GM19035 (cell line): ENCODE measurements around the gene LCE5A.
"Not testable (repeated sequence)": the region's sequence is repeated elsewhere in the genome, so short reads cannot be mapped to it uniquely, and the experiment has no call there.

Source experiments
- ATAC-seq: cut with Tn5 transposase; IDR thresholded peaks from one replicate; pipeline ENCODE4 v1.9.1; 2021; ENCODE audit not compliant: unreplicated experiment

LCE5A gene

GRCh38 chr1:152510503-152510902 lies at the start of gene LCE5A:
Gene LCE5A, plus strand, starts transcription at chr1:152510803. Its CDS starts 732 bp downstream, at chr1:152511535.
- no peak for ATAC-seq

DNA sequence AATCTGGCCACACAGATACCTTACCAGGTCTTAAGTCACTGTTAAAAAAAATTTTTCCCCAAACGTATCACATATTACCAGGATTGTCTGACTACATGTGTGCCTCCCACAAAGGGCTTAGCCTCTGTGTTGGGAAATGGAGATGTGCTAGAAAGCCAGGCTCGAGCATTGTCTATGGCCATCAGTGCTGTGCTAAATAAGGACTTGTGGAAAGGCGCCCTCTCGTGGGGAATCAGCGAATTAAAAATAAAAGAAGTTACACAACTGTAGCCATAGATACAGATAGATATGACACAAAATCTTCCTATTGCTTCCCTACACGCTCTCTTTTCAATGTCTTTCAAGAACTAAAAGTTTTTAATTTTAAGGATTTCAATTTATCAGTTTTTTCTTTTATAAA lies 49.1 kb upstream of the LCE5A start:
- ATAC-seq, result no peak

DNA sequence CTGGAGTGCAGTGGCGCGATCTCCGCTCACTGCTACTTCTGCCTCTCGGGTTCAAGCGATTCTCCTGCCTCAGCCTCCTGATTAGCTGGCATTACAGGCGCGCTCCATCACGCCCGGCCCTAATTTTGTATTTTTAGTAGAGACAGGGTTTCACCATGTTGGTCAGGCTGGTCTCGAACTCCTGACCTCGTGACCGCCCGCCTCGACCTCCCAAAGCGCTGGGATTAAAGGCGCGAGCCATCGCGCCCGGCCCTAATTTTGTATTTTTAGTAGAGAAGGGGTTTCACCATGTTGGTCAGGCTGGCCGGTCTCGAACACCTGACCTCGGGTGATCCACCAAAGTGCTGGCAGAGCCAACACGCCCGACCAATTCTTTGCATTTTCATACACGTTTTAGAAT lies 48.0 kb upstream of the LCE5A start:
- ATAC-seq, result no peak

DNA sequence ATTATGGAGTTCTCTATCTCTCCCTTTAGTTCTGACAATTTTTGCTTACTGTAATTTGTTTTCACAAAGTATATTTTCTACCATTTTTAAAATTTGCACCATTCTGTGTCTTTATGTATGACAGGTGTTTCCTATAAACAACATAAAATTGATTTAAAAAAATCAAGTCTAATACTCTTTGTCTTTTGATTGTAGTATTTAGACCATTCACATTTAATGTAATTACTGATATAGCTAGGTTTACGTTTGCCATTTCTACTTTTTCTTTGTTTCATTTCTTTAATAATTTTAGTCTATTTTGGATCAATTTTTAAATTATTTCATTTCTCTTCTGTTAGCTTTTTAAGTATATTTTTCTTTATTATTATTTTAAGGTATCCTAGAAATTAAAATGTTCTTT lies 44.4 kb upstream of the LCE5A start:
- no peak for ATAC-seq

GRCh38 chr1:152473887-152474537 lies 36.6 kb upstream of the LCE5A start:
- no peak for ATAC-seq

GRCh38 chr1:152479792-152480595 lies 30.6 kb upstream of the LCE5A start:
- ATAC-seq, result no peak

DNA sequence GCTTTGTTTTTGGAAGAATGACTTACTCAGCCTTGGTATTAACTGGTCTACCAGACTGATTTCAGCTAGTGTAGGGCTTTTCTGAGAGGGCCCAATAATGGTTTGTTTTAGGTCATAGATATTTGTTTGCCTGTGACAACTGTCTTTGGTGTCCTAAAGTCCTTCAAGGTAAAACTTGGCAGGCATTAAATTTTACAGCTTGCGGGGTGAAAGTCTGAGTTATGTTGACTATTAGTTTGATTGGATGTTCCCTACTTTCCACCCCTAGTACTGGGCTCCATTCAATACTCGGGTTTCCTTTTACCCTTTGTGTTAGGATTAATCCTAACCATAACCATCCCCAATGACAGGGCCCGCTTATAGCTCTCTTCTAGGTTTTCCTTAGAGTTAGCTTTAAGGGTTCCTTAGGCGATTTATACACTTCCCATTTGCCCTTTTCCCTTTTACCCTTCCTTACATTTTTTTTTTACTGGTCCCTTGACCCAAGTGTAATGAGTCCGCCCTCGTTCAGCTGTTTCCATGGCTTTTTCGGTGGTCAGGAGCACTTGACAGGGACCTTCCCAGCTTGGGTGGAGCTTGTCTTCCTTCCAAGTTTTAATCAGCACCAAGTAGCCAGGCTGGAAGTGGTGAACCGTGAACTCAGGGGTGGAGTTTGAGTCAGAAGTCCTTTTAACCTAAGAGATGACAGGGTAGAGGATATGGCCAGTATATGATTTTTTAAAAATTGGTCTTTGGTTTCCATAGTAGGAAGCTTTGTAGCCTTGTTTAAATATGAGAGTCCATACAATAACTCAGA lies 28.5 kb upstream of the LCE5A start:
- ATAC-seq, result no peak

DNA sequence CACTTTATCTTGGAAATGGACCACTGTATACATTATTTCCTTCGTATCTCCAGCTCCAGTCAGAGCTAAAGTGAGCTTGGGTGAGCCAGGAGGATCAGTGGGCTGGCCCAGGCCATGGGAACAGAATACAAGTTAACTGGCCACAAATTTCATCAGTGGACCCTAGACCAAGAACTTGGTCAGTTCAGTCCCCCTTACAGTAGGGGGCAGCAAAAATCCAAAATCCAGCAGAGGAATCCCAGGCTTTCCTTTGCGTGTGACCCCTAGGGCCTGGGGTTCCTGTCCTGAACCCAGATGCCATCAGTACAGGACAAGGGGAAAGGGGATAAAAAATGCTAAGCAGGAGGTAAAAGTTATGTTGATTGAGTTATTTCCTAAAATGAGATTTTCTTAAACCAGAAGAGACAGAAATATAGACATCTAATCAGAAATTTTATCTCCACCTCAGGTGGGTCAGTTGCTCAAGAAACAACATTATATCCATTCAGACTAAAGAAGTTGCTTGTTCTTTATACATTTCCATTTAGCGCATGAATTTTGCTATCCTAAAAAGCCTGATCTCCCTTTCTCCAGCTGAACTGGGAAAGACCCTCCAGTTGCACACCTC lies 24.1 kb upstream of the LCE5A start:
- no peak for ATAC-seq

DNA sequence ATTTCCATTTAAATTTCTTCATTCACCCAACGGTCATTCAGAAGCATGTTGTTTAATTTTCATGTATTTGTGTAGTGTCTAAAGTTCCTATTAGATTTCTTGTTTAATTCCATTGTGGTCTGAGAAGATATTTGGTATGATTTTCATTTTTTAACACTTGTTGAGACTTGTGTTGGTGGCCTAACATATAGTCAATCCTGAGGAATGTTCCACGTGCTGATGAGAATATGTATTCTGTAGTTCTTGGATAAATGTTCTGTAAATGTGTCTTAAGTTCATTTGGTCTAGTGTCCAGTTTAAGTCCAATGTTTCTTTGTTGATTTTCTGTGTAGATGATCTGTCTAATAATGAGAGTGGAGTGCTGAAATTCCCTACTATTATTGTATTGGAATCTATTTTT lies 22.7 kb upstream of the LCE5A start:
- no peak for ATAC-seq

DNA sequence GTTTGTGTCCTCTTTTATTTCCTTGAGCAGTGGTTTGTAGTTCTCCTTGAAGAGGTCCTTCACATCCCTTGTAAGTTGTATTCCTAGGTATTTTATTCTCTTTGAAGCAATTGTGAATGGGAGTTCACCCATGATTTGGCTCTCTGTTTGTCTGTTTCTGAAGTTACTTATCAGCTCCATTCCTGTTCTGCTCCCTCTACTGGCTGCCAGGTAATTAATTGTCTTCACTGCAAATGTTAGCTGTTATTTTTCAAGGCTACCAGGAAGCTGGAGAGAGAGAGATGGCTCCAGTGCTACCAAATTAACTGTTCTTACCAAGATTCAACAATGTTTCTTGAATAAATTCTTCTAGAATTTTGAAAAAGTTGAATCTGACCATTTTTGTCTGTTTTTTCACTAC lies 19.1 kb upstream of the LCE5A start:
- not testable (repeated sequence) for ATAC-seq

GRCh38 chr1:152495066-152495675 lies 15.4 kb upstream of the LCE5A start:
- ATAC-seq, result no peak

GRCh38 chr1:152497273-152497672 lies 13.3 kb upstream of the LCE5A start:
- no peak for ATAC-seq

GRCh38 chr1:152501704-152502103 lies 8.9 kb upstream of the LCE5A start:
- ATAC-seq, result no peak

- ATAC-seq, result no peak
Observed at GRCh38 chr1:152502496-152503180, 8.0 kb upstream of the LCE5A start.

DNA sequence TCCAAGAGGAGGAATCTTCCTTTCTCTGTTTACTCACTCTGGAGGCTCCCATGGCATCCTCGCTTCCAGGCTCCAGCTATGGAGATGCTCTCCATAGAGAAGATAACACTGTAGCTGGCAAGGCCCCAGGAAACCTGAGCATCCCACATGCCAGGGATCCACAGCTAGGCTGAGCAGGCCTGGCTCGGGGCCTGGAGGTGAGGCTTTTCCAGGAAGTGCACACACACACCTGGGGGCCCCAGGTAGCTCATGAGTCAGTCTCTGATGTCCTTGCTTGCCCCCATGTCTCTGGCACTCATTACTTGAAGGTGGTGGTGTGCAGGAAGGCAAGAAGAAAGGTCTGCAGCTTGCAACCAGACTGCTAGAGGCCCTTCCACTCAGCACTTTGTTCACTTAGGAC lies 5.5 kb upstream of the LCE5A start:
- no peak for ATAC-seq

DNA sequence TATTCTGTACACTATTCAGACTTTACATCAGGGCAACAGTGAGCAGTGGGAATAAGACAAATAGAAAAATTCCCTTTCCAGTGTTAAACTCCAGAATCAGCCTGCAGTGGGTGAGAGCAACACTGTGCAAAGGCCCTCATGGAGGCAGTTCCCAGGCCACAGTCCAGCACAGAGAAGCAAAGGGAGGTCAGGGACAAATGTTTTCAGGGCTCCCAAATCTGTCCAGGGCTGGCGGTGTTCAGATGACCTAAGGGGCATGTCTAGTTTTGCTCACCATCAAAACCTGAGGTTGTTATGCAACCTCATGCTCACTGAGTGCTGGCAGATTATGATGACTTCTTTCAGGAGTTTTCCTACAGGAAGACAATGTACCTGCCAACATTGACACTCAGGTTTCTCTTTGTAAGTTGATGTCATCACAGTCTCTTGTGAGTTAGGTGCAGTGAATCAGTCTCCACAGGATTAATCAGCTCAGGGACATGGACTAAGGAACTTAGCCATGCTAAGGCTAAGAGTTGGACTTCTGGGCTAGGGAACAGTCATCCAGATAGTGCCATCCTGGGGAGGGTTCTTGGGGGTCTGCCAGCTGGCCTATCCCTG lies 3.6 kb upstream of the LCE5A start:
- ATAC-seq, result no peak

- ATAC-seq, result no peak
Observed at GRCh38 chr1:152511596-152511995, 993 bp downstream of the LCE5A start.

GRCh38 chr1:152513081-152513480 lies 2.5 kb downstream of the LCE5A start:
- ATAC-seq, result no peak

DNA sequence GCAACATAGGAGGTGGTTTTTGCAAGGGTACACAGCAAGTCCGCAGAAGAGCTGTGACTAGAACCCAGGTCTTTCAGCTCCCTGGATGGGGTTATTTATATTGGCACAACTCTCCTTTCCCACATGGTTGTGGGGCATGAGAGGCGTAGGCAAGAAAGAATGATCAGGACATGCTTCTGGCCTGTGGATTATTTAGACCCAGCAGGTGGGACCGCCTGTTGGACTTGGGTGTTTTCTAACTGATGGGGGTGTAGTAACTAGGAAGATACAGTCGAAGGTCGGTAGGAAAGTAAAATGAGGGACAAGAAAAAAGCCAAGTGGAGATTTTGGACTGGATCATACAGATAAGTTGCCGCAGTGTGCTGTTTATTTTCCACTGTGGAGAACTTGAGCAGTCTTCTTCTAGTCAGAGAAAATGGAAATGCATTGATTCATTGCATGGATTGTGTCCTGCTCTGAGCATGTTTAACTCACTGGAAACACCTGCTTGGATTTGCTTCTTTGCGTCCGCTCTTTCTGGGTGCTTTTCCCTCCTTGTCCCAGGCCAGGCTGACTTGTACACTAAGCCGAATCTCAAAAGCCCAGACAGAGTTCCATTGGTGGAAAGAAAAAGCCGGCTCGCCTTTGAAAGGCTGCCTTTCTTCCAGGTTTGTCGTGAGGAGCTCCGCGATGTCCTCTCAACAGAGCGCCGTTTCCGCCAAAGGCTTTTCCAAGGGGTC lies 4.3 kb downstream of the LCE5A start:
- no peak for ATAC-seq
